Osteocyte (in vitro differentiated cells): Measurements from ENCODE around the gene PKD2L1. TPM values are rescaled to one million over a fixed set of nuclear protein-coding genes. Genes with fewer than 3 reads are reported as not detected.

ENCODE experiments used
- DNase-seq: peaks from one replicate; pipeline ENCODE4 v3.0.0; 2021; ENCODE audit warnings: mixed read lengths; ENCODE audit not compliant: unreplicated experiment; ENCODE audit errors: extremely low spot score
- H3K27ac Mint-ChIP-seq: one replicate; pipeline ENCODE4 v1.8.0; 2021; ENCODE audit warnings: mild to moderate bottlenecking, mixed read lengths; ENCODE audit not compliant: unreplicated experiment
- H3K27me3 Mint-ChIP-seq: one replicate; pipeline ENCODE4 v1.8.0; 2021; ENCODE audit warnings: mixed read lengths; ENCODE audit not compliant: unreplicated experiment
- H3K36me3 Mint-ChIP-seq: one replicate; pipeline ENCODE4 v1.8.0; 2021; ENCODE audit warnings: mixed read lengths; ENCODE audit not compliant: unreplicated experiment
- H3K4me1 Mint-ChIP-seq: one replicate; pipeline ENCODE4 v1.8.0; 2021; ENCODE audit warnings: mixed read lengths; ENCODE audit not compliant: unreplicated experiment
- H3K4me3 Mint-ChIP-seq: one replicate; pipeline ENCODE4 v1.8.0; 2021; ENCODE audit warnings: mild to moderate bottlenecking, moderate library complexity, mixed read lengths; ENCODE audit not compliant: unreplicated experiment
- H3K9me3 Mint-ChIP-seq: one replicate; pipeline ENCODE4 v1.8.0; 2021; ENCODE audit warnings: mixed read lengths; ENCODE audit not compliant: unreplicated experiment
- CTCF ChIP-seq: fragments of 200-600 bp; sonication (generic); IDR thresholded peaks from 2 replicates; pipeline ENCODE4 v1.5.0; 2021; ENCODE audit warnings: antibody characterized with exemption, mild to moderate bottlenecking, moderate library complexity
- total RNA-seq: library from RNA; stranded (reverse); gene quantifications from 2 replicates; pipeline ENCODE4 v1.2.1, GENCODE V29; 2021

Gene PKD2L1
- total RNA-seq, 1 donor from 2014 or later = not detected

GRCh38 chr10:100359529-100360150 is 29.6 kb upstream of the PKD2L1 start:
- Mint-ChIP-seq H3K36me3 (peaks cover 60% of the 10 kb centered on the region), H3K4me3 (no peak overlapping the region), H3K4me1 (peaks cover 41% of the 10 kb centered on the region), H3K27ac (peak overlapping the region; percentile 75), H3K9me3 (no peaks in the 10 kb centered on the region), H3K27me3 (no peaks in the 10 kb centered on the region)
- TF ChIP-seq CTCF = no peak
- DNase-seq = no peak

GRCh38 chr10:100359030-100359432 is 29.0 kb upstream of the PKD2L1 start:
- Mint-ChIP-seq H3K4me3 (no peak overlapping the region), H3K4me1 (peaks cover 35% of the 10 kb centered on the region), H3K27ac (peak overlapping the region; percentile 75), H3K36me3 (peaks cover 66% of the 10 kb centered on the region), H3K9me3 (no peaks in the 10 kb centered on the region), H3K27me3 (no peaks in the 10 kb centered on the region)
- DNase-seq = no peak
- TF ChIP-seq CTCF = no peak

- Mint-ChIP-seq H3K9me3 (no peaks in the 10 kb centered on the region), H3K27me3 (no peaks in the 10 kb centered on the region), H3K27ac (peak overlapping the region; percentile 46), H3K36me3 (peaks cover 73% of the 10 kb centered on the region), H3K4me3 (no peak overlapping the region), H3K4me1 (peaks cover 26% of the 10 kb centered on the region)
- no peak for TF ChIP-seq CTCF
- no peak for DNase-seq
Measured at GRCh38 chr10:100357059-100357858, 27.2 kb upstream of the PKD2L1 start.

- peaks cover 28% of the 10 kb centered on the region for H3K4me1 Mint-ChIP-seq
- peaks cover 70% of the 10 kb centered on the region for H3K36me3 Mint-ChIP-seq
- H3K9me3 Mint-ChIP-seq = no peaks in the 10 kb centered on the region
- DNase-seq = no peak
- no peak overlapping the region for H3K27ac Mint-ChIP-seq
- H3K27me3 Mint-ChIP-seq = no peaks in the 10 kb centered on the region
- no peak for TF ChIP-seq CTCF
- H3K4me3 Mint-ChIP-seq = no peak overlapping the region
Measured at GRCh38 chr10:100356067-100357017, 26.3 kb upstream of the PKD2L1 start.
